Measurements from ENCODE around the gene HNRNPUL1. TPM values are rescaled to one million over a fixed set of nuclear protein-coding genes. Genes with fewer than 3 reads are reported as not detected.

The HNRNPUL1 gene
- total RNA-seq, 1 donor from 2014 or later: 126 TPM

DNA sequence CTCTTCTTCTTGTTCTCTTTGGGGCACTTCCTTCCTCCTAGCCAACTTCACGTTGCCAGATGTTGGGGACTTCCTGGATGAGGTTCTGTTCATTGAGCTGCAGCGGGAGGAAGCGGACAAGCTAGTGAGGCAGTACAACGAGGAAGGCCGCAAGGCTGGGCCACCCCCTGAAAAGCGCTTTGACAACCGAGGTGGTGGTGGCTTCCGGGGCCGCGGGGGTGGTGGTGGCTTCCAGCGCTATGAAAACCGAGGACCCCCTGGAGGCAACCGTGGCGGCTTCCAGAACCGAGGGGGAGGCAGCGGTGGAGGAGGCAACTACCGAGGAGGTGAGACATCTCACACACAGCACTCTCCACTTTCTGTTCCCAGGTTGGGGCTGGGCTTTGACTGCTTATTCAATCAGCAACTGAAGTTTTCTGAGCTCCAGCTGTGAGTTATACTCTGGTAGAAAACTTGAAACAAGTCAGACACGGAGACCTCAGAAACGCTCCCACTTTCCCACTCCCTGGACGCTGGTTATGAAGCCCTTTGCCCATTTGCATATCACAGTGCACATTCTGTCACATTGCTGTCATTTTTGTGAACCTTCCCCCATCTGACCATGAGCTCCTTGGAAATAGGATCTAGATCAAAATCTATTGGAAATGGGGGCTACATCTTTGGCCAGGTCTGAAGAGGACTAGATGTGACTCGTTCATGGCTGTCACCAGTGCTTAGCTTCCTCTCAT, 38.6 kb downstream of the HNRNPUL1 start:
- Mint-ChIP-seq H3K9me3 (no peaks in the 10 kb centered on the region), H3K4me1 (peaks cover 10% of the 10 kb centered on the region), H3K36me3 (peaks cover 43% of the 10 kb centered on the region), H3K4me3 (no peak overlapping the region), H3K27me3 (ENCODE audit: insufficient read depth, low read depth) (no peaks in the 10 kb centered on the region), H3K27ac (no peak overlapping the region)
- no peak for DNase-seq (ENCODE audit: low spot score)
- Histone ChIP-seq H3K27me3 (no peaks in the 10 kb centered on the region), H3K4me2 (no peak overlapping the region), H3K27ac (no peak overlapping the region), H3F3A (ENCODE audit: low read depth) (peaks cover 37% of the 10 kb centered on the region), H3K4me3 (no peak overlapping the region), H3K9me3 (ENCODE audit: low read depth) (no peaks in the 10 kb centered on the region), H2AFZ (replicated peaks) (no peak overlapping the region), H3K4me1 (no peaks in the 10 kb centered on the region), H3K79me2 (ENCODE audit: low read depth) (no peaks in the 10 kb centered on the region), H3K9ac (no peak overlapping the region), H4K20me1 (ENCODE audit: low read depth) (peaks cover 17% of the 10 kb centered on the region), H3K36me3 (peaks cover 7% of the 10 kb centered on the region)
- TF ChIP-seq EZH2phosphoT487 (IDR thresholded peaks at IDR 0.05) (no peak), EZH2 (IDR thresholded peaks at IDR 0.05) (no peak)
- TF ChIP-seq, protein P1, sequence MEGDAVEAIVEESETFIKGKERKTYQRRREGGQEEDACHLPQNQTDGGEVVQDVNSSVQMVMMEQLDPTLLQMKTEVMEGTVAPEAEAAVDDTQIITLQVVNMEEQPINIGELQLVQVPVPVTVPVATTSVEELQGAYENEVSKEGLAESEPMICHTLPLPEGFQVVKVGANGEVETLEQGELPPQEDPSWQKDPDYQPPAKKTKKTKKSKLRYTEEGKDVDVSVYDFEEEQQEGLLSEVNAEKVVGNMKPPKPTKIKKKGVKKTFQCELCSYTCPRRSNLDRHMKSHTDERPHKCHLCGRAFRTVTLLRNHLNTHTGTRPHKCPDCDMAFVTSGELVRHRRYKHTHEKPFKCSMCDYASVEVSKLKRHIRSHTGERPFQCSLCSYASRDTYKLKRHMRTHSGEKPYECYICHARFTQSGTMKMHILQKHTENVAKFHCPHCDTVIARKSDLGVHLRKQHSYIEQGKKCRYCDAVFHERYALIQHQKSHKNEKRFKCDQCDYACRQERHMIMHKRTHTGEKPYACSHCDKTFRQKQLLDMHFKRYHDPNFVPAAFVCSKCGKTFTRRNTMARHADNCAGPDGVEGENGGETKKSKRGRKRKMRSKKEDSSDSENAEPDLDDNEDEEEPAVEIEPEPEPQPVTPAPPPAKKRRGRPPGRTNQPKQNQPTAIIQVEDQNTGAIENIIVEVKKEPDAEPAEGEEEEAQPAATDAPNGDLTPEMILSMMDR (IDR thresholded peaks at IDR 0.05): no peak

DNA sequence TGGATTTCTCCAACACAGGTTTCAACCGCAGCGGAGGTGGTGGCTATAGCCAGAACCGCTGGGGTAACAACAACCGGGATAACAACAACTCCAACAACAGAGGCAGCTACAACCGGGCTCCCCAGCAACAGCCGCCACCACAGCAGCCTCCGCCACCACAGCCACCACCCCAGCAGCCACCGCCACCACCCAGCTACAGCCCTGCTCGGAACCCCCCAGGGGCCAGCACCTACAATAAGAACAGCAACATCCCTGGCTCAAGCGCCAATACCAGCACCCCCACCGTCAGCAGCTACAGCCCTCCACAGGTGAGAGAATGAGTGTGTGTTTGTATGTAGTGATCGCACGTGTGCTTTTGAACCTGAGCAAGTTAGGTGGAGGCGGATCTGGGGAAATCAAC, 39.8 kb downstream of the HNRNPUL1 start:
- Mint-ChIP-seq H3K9me3 (no peaks in the 10 kb centered on the region), H3K36me3 (peaks cover 36% of the 10 kb centered on the region), H3K27ac (no peak overlapping the region)

DNA sequence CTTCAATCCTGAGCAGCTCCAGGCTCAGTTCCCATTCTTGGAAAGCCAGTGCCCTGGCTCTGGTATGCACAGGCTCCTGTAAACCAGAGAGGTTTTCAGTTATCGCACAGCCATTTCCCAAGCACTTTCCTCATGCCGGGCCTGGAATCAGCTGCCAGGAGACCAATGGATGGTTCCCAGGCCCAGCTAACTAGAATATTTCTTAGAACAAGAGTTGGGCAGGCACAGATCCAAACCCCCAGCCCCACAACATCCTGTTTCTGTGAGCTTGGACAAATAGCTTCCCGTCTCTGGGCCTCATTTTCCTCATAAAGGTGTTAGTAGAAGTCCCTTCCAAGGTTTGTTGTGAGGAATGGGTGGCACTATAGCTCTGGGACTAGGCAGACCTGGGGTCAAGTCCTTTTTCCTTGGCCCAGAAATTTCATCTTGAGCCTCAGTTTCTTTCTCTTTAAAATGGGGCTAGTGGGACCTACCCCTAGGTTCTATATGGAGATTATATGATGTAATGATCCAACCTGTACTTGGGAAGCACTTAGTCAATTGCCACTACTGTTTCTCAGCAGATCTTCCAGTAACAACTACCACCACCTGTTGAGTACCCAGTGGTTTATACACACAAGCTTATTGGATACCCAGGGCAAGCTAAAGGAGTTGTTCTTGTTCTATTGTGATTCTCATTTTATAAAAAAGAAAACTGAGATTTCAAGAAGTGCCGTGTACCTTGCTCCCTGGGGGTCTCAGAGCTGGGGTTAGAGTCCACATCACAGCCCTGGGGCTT, 40.7 kb downstream of the HNRNPUL1 start:
- Mint-ChIP-seq H3K27ac (no peak overlapping the region), H3K27me3 (ENCODE audit: insufficient read depth, low read depth) (no peaks in the 10 kb centered on the region), H3K9me3 (no peaks in the 10 kb centered on the region), H3K36me3 (peaks cover 28% of the 10 kb centered on the region), H3K4me3 (no peak overlapping the region), H3K4me1 (peaks cover 13% of the 10 kb centered on the region)
- Histone ChIP-seq H3F3A (ENCODE audit: low read depth) (peaks cover 57% of the 10 kb centered on the region), H3K4me1 (no peaks in the 10 kb centered on the region), H4K20me1 (ENCODE audit: low read depth) (peaks cover 9% of the 10 kb centered on the region), H3K9me3 (ENCODE audit: low read depth) (no peaks in the 10 kb centered on the region), H3K79me2 (ENCODE audit: low read depth) (no peaks in the 10 kb centered on the region), H3K4me2 (no peak overlapping the region), H3K27me3 (no peaks in the 10 kb centered on the region), H3K4me3 (no peak overlapping the region), H3K9ac (no peak overlapping the region), H3K36me3 (peaks cover 7% of the 10 kb centered on the region), H3K27ac (no peak overlapping the region), H2AFZ (replicated peaks) (no peak overlapping the region)
- TF ChIP-seq, protein P1 (IDR thresholded peaks at IDR 0.05): no peak
- no peak for TF ChIP-seq EZH2 (IDR thresholded peaks at IDR 0.05)
- no peak for TF ChIP-seq EZH2phosphoT487 (IDR thresholded peaks at IDR 0.05)
- no peak for DNase-seq (ENCODE audit: low spot score)

More for the DNA sequence above, 39.8 kb downstream of the HNRNPUL1 start:
- Histone ChIP-seq H3K4me1 (no peaks in the 10 kb centered on the region), H2AFZ (replicated peaks) (no peak overlapping the region), H3K79me2 (ENCODE audit: low read depth) (no peaks in the 10 kb centered on the region), H3K36me3 (peaks cover 7% of the 10 kb centered on the region), H3K4me2 (no peak overlapping the region), H3K9ac (no peak overlapping the region), H3K27me3 (no peaks in the 10 kb centered on the region), H3K27ac (no peak overlapping the region), H3F3A (ENCODE audit: low read depth) (peaks cover 48% of the 10 kb centered on the region), H3K4me3 (no peak overlapping the region), H4K20me1 (ENCODE audit: low read depth) (peaks cover 15% of the 10 kb centered on the region), H3K9me3 (ENCODE audit: low read depth) (no peaks in the 10 kb centered on the region)
- H3K4me3 Mint-ChIP-seq: no peak overlapping the region
- H3K27me3 Mint-ChIP-seq (ENCODE audit: insufficient read depth, low read depth): no peaks in the 10 kb centered on the region
- TF ChIP-seq, protein P1 (IDR thresholded peaks at IDR 0.05): no peak
- TF ChIP-seq EZH2phosphoT487 (IDR thresholded peaks at IDR 0.05) (no peak), EZH2 (IDR thresholded peaks at IDR 0.05) (no peak)
- no peak for DNase-seq (ENCODE audit: low spot score)
- H3K4me1 Mint-ChIP-seq: peaks cover 8% of the 10 kb centered on the region
